ENCODE data around the gene CADPS2.

GRCh38 chr7:122881324-122881723 is 4.9 kb downstream of the CADPS2 start:
- TF ChIP-seq CTCF (conservative IDR thresholded peaks at IDR 0.05; ENCODE audit: low read depth, low read length) (no peak), POLR2A (IDR thresholded peaks at IDR 0.05; ENCODE audit: low read depth, low read length) (no peak), RCOR1 (IDR thresholded peaks at IDR 0.05; ENCODE audit: insufficient replicate concordance, low read length) (no peak), CHD1 (IDR thresholded peaks at IDR 0.05; ENCODE audit: low read depth, low read length) (no peak), NFE2L2 (IDR thresholded peaks at IDR 0.05; ENCODE audit: low read depth, low read length) (no peak), RAD21 (IDR thresholded peaks at IDR 0.05; ENCODE audit: low read length) (no peak), MAFK (IDR thresholded peaks at IDR 0.05; ENCODE audit: low read depth, low read length) (no peak)
